ENCODE measurements around the gene ASIC2.

The ASIC2 gene

GRCh38 chr17:33204156-33204555 is 88.9 kb downstream of the ASIC2 start:
- TF ChIP-seq CTCF (IDR thresholded peaks at IDR 0.05; ENCODE audit: insufficient read depth, low read depth, low read length, missing control alignments) = no peak
- H3K4me3 ChIP-seq (ENCODE audit: low read depth, low read length) = no peak overlapping the region

GRCh38 chr17:33202796-33203495 is 90.1 kb downstream of the ASIC2 start:
- no peak for TF ChIP-seq CTCF (IDR thresholded peaks at IDR 0.05; ENCODE audit: insufficient read depth, low read depth, low read length, missing control alignments)
- no peak for DNase-seq (ENCODE audit: low read depth)
- H3K4me3 ChIP-seq (ENCODE audit: low read depth, low read length) = no peak overlapping the region

More at GRCh38 chr17:33204156-33204555, 88.9 kb downstream of the ASIC2 start:
- DNase-seq (ENCODE audit: low read depth) = no peak

GRCh38 chr17:33202021-33202420 is 91.1 kb downstream of the ASIC2 start:
- no peak for TF ChIP-seq CTCF (IDR thresholded peaks at IDR 0.05; ENCODE audit: insufficient read depth, low read depth, low read length, missing control alignments)
- DNase-seq (ENCODE audit: low read depth) = peak; percentile 1
- H3K4me3 ChIP-seq (ENCODE audit: low read depth, low read length) = no peak overlapping the region

- no peak overlapping the region for H3K4me3 ChIP-seq (ENCODE audit: low read depth, low read length)
- DNase-seq (ENCODE audit: low read depth) = peak; percentile 1
- no peak for TF ChIP-seq CTCF (IDR thresholded peaks at IDR 0.05; ENCODE audit: insufficient read depth, low read depth, low read length, missing control alignments)
These were observed 91.8 kb downstream of the ASIC2 start for GRCh38 chr17:33201283-33201682.

- TF ChIP-seq CTCF (IDR thresholded peaks at IDR 0.05; ENCODE audit: insufficient read depth, low read depth, low read length, missing control alignments) = no peak
- DNase-seq (ENCODE audit: low read depth) = no peak
These were observed 92.5 kb downstream of the ASIC2 start for GRCh38 chr17:33200587-33200986.

GRCh38 chr17:33199571-33200510 is 93.3 kb downstream of the ASIC2 start:
- no peak for DNase-seq (ENCODE audit: low read depth)
- no peak for TF ChIP-seq CTCF (IDR thresholded peaks at IDR 0.05; ENCODE audit: insufficient read depth, low read depth, low read length, missing control alignments)
- no peak overlapping the region for H3K4me3 ChIP-seq (ENCODE audit: low read depth, low read length)

More at GRCh38 chr17:33200587-33200986, 92.5 kb downstream of the ASIC2 start:
- H3K4me3 ChIP-seq (ENCODE audit: low read depth, low read length) = no peak overlapping the region
